Right ventricle myocardium superior (tissue), 1 donor: ENCODE data around the gene ZNF853. TPM values are rescaled to one million over a fixed set of nuclear protein-coding genes. Genes with fewer than 3 reads are reported as not detected.
"Not testable (repeated sequence)": the region's sequence is repeated elsewhere in the genome, so short reads cannot be mapped to it uniquely, and the experiment has no call there.

Experiments
- ATAC-seq: fragments of 200-7000 bp; cut with Tn5 transposase; one replicate; pipeline ENCODE4 v1.9.1; 2020; ENCODE audit warnings: mild to moderate bottlenecking; ENCODE audit not compliant: poor library complexity
- DNase-seq: peaks from one replicate; pipeline ENCODE4 v3.0.0-alpha.2; 2020
- intact Hi-C: fragments of 100-400 bp; cut with DNase I; formaldehyde crosslinking; loops from one replicate; pipeline ENCODE4 v1.11.2; 2022
- long read RNA-seq: library from polyadenylated mRNA; unstranded; transcript quantifications from one replicate; pipeline ENCODE4 v2.0.0, GENCODE V29; 2021
- total RNA-seq: library from RNA; stranded (reverse); fragmentation: NEBNext Ultra II Directional; extraction: Animal tissue kit (Norgen Biotek cat#: 25700); gene quantifications from one replicate; pipeline ENCODE4 v1.2.1, GENCODE V29; 2021
- donor health status: DM: no; HTN: yes; CAD: no; lungs with severe emphysema.

The ZNF853 gene
- total RNA-seq: 10.7 TPM
- long read RNA-seq, transcript ZNF853-201 (3 exons, 3,857 nt): major isoform, 32 of 101 reads
- long read RNA-seq, partial matches to known transcripts: 18 of 101 reads
- long read RNA-seq, other reads (novel, unspliced or antisense): 51 of 101 reads

DNA sequence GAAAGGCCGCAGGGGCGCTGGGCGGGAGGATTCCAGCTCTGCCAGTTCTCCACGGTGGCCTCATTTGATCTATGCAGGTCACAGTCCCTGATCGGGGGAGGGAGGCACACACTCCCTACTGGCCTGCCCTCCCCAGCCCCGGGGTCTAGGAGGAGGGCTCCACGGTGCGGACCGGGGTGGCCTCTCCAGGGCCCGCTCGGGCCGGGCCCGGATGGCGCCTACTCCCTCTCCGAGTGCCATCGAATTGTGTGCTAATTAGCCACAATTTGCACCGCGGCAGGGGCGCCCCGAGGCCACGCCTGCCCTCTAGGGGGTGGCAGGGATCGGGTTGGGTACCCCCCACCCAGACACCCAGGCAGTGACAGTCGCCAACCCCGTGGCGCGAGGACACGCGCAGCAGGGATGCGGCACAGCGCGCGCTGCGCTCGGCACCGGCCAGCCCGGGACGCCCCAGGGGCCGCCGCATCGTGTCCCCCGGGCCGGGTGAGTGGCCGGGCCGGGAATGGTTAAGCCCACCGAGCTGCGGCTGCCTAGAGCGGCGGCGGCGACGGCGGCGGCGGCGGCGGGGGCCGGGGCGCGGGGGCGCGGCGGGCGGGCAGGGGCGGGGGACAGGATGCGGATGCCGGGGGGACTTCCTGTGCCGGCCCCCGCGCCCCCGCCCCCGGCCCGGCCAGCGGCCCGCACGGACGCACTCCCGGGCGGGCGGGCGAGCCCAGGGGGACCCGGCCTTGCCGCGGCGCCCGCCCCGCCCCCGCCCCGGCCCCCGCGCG lies at the start of gene ZNF853:
Gene ZNF853, plus strand, starts transcription at position 658 of the 770 bp plus-strand sequence. CDS start 565 bp downstream, outside the sequence.
- intact Hi-C loops: no loop called here
- ATAC-seq: peak; percentile 47
- no peak for DNase-seq

DNA sequence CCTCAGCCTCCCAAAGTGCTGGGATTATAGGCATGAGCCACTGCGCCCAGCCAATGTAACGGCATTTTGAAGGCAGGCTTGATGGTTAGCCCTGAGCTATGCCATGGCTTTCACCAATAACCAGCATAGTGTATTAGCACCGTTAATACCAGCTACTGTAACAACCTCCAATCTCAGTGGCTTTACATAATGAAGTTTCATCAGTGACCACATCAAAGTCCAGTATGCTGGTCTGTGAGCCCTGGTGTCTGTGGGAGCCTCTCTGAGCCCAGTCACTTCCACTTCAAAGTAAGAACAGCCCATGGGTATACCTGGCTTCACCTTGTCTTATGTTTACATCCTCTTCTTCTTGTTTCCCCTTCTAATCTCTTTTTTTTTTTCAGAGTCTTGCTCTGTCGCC lies 49.8 kb upstream of the ZNF853 start:
- intact Hi-C loops: no loop called here
- ATAC-seq: no peak

DNA sequence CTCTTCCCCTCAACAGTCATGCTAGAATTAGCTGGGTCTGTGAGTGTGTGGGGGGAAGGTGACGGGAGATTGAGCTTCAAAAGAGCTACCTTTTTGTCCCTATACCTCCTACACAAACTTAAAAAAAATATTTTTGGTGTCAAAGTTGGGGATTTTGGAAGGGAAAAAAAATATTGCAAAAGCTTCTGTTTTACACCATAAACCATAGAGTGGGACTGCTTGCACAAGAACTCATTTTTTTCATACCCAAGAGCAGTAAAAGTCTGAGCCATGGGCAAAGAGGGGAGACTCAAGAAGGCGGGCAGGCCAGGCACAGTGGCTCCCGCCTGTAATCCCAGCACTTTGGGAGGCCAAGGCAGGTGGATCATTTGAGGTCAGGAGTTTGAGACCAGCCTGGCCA lies 47.5 kb upstream of the ZNF853 start:
- DNase-seq (no peak), ATAC-seq (no peak)
- intact Hi-C loops: no loop called here

More for the DNA sequence above, 49.8 kb upstream of the ZNF853 start:
- DNase-seq: no peak

DNA sequence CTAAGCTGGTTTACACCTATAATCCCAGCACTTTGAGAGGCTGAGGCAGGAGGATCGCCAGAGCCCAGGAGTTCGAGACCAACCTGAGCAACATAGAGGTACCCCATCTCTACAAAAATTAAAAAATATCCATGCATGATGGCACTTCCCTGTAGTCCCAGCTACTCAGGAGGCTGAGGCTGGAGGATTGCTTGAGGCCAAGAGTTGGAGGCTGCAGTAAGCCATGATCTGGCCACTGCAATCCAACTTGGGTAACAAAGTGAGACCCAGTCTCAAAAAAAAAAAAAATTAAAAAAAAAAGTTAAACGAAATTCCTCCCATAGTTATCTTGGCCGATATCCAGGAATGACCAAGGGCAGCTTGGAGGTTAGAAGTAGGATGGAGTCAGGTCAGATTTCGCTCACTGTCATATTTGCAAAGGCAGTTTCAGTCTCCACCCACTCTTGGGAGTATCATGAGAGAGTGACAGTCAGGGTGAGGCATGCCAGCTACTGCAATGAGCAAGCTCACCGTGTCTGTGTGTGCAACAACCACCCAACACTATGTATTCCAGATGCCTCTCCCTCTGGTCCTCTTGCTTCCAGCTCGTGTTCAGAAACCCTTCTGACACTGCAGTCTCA lies 44.1 kb upstream of the ZNF853 start:
- intact Hi-C loops: no loop called here
- ATAC-seq: no peak
- no peak for DNase-seq

GRCh38 chr7:6575281-6576023 lies 40.0 kb upstream of the ZNF853 start:
- intact Hi-C loops: no loop called here
- no peak for DNase-seq

DNA sequence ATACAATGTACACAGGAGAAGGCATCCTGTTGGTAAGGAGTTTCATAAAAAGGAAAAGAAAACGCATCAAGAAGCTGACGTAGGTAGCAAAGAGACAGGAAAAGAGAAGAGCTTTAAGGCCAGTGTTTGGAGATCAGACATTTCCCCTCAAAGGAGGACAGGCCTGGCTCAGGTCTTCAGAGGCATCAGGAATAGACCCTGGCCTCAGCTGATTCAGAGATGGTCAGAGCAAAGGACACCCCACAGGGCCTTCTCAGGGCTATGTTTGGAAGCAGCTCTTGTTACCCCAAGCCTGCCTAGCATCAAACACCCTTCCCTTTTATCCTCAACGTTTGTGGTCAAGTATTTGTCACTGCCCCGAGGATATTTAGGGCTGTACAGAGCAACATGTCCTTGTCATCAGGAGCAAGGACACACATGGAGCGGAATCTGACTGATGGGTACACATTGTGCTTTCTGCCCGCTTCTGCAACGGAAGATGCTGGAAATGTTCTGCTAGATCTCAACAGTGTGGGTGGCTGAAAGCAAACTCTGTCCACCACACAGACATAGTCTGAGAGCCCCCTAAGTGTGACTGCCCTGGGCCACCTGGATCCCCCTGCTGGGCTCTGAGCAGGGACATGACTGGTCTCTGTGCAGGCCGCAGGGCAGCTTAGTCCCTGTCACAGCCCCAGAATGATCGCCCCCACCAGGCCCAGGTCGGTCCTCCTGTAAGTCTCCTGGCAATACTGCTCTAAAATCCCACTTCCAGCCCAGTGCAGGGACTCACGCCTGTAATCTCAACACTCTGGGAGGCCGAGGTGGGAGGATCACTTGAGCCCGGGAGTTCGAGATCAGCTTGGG lies 39.2 kb upstream of the ZNF853 start:
- DNase-seq (no peak), ATAC-seq (no peak)
- intact Hi-C loops: no loop called here

More at GRCh38 chr7:6575281-6576023, 40.0 kb upstream of the ZNF853 start:
- ATAC-seq: no peak

GRCh38 chr7:6576867-6577368 lies 38.5 kb upstream of the ZNF853 start:
- intact Hi-C loops, ATAC-seq, DNase-seq: not testable (repeated sequence)

GRCh38 chr7:6577369-6578113 lies 37.9 kb upstream of the ZNF853 start, which contains the start of gene ZDHHC4:
Gene ZDHHC4 (plus strand): TSS chr7:6577454. CDS start chr7:6580562, 3,108 bp downstream.
- DNase-seq: peak; percentile 95
- intact Hi-C loops: no loop called here
- ATAC-seq: peak; percentile 99

DNA sequence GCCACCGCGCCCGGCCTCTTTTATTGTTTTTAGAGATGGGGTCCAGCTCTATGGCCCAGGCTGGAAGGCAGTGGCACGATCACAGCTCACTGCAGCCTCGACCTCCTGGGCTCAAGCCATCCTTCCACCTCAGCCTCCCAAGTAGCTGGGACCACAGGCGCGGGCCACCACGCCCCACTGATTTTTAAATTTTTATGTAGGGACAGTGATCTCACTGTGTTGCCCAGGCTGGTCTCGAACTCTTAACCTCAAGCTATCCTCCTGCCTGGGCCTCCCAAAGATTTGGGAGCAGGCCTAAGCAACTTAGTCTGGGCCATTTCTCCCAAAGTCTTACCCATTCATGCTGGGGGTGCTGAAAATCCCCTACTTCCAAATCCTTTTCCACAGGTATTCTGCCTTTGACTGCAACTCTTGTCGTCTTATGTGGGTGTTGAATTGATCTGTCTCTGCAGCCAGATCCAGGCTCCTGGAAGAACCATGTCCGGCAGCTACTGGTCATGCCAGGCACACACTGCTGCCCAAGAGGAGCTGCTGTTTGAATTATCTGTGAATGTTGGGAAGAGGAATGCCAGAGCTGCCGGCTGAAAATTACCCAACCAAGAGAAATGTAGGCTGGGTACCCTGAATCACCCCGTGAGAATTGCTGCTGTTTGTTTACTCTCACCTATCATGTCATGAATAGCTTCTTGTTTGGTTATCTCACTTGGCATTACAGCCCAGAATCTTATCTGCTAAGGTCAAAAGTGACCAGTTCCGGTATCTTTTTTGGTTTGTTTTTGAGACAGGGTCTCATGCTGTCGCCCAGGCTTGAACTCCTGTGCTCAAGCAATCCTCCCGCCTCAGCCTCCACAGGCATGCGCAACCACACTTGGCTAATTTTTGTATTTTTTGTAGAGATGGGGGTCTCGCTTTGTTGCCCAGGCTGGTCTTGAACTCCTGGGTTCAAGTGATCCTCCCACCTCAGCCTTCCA lies 37.0 kb upstream of the ZNF853 start:
- ATAC-seq (no peak), DNase-seq (no peak)
- intact Hi-C loops: no loop called here

DNA sequence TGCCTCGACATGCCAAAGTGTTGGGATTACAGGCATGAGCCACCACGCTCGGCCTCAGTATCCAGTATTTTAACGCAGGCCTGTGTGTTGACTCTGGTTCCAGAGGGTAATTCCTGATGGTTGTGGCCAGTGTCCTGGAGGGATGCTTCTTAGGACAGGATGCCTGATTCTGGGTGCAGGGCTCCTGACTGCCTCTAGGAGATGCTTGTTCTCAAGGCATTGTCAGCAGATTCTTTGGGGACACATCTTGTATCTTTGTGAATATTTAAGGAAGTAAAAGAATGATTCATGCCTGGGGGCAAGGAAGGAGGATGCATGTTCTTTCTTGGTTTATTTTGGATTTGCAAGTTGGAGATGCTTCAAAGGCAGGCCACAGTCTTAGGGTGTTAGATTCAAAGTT lies 36.0 kb upstream of the ZNF853 start:
- DNase-seq: no peak
- no peak for ATAC-seq
- intact Hi-C loops: no loop called here

DNA sequence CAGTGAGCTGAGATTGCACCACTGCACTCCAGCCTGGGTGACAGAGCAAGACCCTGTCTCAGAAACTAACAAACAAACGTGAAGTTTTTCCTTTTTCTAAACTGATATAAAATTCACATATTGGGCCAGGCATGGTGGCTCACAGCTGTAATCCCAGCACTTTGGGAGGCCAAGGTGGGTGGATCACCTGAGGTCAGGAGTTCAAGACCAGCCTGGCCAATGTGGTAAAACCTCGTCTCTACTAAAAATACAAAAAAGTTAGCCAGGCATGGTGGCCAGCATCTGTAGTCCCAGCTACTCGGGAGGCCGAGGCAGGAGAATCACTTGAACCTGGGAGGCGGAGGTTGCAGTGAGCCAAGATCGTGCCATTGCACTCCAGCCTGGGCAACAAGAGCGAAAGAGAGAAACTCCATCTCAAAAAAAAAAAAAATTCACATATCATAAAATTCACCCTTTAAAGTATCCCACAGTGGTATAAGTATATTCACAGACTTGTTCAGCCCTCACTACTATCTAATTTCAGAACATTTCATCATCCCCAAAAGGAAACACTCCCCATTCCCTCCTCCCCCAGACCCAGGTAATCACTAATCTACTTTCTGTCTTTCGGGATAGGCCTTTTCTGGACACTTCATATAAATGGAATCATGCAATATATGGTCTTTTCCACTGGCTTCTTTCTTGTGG lies 29.5 kb upstream of the ZNF853 start:
- intact Hi-C loops, DNase-seq, ATAC-seq: not testable (repeated sequence)

DNA sequence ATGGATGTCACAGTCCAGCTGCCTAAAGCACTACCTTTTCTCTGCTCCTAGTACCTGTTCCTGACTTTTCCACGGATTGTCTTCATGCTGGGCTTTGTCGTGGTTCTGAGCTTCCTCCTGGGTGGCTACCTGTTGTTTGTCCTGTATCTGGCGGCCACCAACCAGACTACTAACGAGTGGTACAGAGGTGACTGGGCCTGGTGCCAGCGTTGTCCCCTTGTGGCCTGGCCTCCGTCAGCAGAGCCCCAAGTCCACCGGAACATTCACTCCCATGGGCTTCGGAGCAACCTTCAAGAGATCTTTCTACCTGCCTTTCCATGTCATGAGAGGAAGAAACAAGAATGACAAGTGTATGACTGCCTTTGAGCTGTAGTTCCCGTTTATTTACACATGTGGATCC lies 26.8 kb upstream of the ZNF853 start:
- DNase-seq (no peak), ATAC-seq (no peak)
- intact Hi-C loops: no loop called here

GRCh38 chr7:6589151-6589828 lies 26.1 kb upstream of the ZNF853 start:
- ATAC-seq: no peak
- intact Hi-C loops: no loop called here
- DNase-seq: no peak

DNA sequence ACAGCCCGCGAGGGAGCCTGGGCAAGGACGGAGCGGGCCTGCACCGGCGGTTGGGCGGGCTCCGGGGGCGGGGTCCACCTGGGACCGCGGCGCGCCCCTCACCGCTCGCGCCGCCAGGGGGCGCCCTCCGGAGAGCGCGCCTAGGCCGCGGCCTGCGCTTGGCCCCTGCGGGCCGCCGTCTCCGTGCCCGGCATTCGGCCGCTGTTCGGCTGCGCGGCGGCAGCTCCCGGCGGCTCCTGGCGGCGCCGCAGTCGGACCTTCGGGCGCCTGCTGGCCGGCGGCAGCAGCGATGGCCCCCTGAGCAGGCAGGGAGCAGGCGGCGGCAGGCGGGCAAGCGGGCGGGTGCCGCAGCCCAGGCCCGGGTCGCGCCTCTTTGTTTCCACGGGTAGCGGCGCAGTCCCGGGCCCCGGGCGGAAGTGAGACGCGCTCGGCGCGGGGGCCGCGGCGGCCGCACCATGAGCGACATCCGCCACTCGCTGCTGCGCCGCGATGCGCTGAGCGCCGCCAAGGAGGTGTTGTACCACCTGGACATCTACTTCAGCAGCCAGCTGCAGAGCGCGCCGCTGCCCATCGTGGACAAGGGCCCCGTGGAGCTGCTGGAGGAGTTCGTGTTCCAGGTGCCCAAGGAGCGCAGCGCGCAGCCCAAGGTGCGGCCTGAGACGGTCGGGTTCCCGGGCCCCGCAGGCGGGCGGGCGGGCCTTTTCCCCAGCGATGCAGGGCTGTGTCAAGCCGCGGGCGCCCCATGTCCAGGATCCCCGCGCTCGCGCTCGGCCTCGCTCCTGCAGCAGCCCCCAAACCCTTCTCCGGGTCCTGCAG lies 25.4 kb upstream of the ZNF853 start, which contains the start of gene INTS15:
Gene INTS15, plus strand, starts transcription at position 193 of the 816 bp plus-strand sequence. Its CDS starts 263 bp downstream, at position 456.
- ATAC-seq (peak; percentile 97), DNase-seq (peak; percentile 84)
- intact Hi-C loops: no loop called here
